GM21619 (cell line): ENCODE results near the gene DPYSL5.

Experiments used
- ATAC-seq: cut with Tn5 transposase; IDR thresholded peaks from one replicate; pipeline ENCODE4 v1.9.1; 2021; ENCODE audit not compliant: unreplicated experiment

DPYSL5 gene

DNA sequence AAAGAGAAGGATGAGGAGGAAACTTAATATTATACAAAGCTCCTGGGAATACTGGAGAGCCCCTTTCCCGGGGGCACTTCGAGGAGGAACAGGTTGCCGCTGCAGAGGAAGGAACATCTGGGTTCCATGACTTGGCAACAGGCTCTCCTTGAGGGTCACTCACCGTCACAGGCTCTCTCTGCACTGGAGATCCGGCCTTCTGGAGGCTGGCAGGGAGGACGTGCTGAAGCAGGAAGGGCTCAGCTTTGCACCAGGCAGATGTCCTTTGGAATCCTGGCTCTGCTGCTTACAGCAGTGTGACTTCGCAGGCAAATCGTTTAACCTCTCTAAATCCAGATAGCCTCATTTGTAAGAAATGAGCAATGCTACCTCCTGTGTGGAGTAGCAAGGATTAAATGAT, 2.9 kb upstream of the DPYSL5 start:
- no peak for ATAC-seq

DNA sequence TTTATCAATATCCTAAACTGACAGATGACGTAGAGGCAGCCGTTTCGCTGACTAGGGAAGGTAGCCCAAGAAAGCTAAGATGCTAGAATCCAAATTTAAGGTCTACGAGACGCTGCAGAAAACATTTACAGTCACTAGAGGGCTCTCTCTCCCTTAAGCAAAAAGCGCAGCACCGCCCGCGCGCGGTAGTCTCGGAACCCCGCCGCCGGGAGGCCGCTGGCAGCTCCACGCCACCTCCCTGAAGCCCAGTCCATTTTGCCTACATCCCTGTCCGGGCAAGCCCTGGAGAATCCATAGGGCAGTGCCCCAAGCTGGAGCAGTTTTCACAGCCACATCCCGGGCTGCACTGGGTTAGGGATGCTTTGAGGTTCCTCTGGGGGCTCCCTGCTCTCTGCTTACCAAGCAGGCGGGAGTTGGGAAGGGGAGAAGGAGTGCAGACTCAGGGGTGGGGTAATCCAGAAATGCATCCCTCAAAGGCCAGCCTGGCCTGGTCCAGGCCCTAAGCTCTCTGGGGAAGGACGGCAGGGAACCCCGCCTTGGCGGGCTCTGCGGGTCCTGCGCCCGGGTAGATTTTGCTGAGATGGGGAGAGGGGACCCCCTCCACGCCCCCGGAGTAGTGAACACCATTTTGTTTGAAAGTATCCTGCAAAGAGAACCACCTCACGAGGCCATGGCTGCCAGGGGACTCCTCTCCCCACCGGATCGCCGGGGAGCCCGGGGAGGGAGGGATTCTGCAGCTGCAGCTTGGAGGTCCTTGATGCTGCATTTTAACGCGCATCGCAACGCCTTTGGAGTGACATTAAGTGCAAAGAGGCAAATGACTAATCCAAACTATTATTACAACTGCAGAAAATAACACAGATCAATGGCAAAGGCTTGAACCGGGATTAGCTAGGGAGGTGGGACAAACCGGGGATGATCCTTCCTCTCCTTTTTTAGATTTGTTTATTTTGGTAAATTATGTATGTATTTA, 1.3 kb upstream of the DPYSL5 start:
- no peak for ATAC-seq

DNA sequence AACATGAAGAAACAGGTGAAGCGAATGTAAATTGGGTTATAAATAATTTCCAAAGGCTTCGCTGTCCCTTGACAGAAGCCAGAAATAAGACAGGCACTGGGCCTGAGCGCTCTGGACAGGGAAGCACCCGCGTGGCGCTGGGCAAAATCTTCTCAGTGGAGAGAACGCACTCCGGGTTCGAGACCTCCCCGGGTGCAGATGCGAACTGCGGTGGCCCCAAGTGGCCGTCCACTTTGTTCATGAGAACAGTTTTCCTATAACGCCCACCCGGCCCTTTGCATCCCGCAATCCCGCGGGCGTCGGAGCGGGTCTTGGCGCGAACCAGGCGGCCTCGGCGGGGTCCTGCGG, 651 bp upstream of the DPYSL5 start:
- no peak for ATAC-seq

DNA sequence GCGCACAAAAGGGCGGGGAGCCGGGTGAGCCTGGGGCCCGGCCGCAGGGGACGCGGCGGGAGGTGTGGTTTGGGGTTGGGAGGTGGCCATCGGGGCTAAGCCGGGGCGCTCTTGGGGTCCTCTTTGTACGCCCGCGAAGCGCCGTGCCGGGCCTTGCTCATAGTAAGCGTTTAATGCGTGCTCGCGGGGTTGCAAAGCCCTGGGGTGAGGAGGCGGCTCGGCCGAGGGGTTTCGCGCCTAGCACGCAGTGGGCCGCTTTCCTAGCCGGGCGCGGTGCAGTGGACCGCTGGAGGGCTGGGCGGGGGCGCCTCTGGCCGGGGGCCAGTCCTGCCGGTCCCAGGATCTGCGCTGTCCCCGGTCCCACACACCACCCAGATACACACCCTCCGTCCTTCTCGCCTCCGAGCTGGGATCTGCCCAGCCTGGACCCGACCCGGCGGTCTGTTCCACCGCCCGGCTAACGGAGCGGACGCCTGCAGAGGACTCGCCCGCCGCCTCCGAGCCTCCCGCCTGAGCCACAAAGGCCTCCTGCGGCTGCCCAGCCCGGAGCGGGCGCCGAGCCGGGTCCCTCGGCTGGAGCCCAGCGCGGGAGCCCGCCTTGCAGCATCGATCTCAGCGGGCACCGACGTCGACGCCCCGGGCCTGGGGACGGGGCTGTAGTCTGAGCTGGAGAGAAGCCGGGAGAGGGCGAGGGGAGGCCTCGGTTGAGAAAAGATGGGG, 564 bp downstream of the DPYSL5 start:
- no peak for ATAC-seq

DNA sequence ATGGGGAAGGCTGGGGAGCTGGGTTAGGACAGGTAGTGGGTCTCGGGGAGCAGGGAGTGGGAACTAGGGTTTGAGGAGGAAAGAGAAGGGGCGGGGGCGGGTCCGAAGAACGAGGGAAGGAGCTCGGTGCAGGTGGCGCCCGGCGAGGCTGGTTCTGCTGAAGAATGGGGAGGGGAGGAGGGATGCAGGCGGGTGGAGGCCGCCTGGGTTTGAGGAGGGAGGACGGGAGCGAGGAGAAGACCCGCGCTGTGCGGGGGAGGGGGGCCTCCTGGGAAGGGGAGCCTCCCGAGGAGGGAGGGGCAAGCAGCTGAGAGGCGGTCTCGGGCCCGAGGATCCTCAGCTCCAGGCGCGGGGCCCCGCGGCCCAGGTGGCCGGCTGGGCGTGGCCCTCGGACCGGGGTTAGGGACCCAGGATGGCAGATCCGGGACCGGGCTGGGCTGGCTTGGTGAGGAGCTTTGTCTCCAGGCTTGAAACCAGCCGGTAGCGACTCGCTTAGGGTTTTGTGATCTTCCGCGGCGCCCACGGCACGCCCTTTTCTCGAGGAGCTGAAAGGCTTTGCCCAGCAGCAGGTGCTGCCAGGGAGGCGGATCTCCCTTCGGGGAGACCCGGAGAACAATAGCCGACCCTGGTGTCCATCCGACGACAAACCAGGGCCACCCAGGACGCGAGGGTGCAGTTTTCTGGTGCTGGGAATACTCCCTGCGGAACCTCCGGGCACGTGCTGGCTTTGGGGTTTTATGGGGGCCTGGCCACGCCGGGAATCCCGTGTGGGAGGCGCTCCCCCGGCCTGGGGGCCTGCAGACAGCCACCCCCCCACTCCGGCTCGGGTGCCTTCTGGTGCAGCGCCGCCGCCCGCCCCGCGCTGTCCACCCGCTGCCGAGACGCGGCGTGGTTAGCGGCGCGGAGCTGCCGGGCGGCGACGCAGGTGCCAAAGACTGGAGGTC, 1.4 kb downstream of the DPYSL5 start:
- no peak for ATAC-seq

DNA sequence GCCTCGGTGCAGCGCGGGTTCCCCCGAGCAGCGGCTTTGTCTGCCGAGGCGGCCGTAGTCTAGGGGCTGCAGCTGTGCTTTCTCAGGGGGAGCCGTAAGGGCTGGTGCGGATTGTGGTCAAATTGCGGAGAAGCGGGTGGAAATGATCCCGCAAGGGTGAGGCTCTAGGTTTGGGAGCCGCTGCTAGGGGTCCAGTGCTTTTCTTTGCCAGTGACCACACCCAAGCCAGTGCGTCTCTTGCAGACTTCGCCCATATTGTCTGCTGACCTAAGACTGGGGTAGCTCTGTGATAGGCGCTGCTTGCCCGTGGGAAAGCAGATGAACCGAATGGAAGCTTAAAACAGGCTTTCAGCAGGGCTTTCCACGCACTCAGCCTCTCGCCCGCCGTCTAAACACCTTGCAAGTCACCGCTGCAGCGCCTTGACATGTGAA, 2.1 kb downstream of the DPYSL5 start:
- no peak for ATAC-seq

DNA sequence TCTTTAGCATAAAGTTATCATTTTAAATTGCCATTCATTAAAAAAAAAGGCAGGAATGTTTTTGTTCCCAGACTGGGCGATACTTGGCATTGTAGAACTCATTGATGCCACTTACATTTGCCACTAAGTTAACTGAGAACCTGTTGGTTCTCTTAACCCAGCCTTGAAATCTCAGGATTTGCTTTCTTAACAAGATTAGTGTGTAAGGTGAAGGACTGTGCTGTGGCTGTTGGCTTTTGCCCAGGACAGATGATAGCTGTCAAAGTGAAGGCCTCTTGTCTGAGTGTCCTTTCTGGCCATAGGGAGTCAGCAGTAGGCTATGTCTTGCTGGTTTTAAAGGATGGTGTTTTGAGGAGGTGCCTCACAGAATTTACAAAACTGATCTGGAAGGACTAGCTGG, 2.6 kb downstream of the DPYSL5 start:
- no peak for ATAC-seq

DNA sequence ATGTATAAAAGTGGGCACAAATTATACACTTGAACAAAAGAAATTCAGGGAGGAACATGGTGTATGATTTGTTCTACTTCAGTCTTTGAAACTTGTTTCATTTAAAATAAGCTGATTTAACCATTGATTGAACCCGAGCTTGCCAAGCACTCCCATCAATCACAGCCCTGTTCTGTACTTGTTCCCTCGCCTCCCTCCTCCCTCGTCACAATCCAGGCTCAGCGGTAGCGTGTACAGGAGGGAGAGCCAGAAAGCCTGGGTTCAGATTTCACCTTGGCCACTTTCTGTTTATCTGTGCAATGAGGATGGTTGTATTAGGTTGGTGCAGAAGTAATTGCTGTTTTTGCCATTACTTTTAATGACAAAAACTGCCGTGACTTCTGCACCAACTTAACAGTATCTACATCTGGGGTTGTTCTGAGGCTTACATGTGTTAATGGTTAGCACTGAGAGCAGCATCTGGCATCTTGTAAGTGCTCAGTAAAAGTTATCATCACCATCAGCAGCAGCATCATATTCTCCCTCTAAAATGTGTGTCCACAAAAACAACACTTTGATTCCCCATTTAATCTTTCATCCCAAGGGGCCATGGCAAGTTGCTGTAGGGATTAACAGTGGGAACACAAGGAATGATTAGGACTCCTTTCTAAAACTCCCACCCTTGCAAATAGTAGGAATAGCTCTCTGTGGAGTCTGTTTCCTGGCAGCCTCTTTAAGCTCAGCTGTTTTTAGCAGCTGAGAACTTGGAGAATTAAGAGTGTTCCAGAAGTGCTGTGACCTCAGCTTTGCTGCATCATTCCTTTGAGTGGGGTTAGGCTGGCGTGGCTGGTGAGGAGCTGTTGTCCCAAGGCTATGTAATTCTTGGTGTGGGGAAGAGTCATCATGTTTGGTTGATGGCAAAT, 4.7 kb downstream of the DPYSL5 start:
- ATAC-seq = no peak

DNA sequence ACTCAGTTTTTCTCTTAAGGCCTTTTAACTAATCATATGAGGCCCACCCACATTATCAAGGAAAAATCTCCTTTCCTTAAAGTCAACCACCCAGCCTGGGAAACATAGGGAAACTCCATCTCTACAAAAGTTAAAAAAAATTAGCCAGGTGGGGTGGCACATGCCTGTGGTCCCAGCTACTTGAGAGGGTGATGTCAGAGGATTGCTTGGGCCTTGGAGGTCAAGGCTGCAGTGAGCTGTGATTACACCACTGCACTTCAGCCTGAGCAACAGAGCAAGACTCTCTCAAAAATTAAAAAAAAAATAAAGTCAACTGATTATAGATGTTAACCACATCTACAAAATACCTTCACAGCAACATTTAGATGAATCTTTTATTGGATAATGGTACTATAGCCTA, 5.8 kb downstream of the DPYSL5 start:
- ATAC-seq = no peak

DNA sequence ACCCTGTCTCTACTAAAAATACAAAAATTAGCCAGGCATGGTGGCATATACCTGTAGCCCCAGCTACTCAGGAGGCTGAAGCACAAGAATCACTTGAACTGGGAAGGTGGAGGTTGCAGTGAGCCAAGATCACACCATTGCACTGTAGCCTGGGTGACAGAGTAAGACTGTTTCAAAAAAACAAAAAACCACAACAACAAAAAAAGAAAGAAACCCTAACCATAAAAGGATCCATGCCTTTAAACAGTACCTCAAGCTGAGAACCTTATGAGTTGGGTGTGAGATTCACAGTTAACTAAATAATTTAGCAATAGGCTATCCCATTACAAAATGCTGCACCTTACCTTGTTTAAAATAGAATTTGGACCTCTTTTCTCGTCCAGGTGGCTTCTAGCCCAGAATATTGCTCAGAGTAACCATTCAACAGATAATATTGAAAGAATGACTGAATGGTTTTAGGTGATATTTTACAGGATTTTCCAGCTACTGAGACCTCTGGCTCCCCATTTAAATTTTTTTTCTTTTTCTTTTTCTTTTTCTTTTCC, 6.4 kb downstream of the DPYSL5 start:
- ATAC-seq = no peak

DNA sequence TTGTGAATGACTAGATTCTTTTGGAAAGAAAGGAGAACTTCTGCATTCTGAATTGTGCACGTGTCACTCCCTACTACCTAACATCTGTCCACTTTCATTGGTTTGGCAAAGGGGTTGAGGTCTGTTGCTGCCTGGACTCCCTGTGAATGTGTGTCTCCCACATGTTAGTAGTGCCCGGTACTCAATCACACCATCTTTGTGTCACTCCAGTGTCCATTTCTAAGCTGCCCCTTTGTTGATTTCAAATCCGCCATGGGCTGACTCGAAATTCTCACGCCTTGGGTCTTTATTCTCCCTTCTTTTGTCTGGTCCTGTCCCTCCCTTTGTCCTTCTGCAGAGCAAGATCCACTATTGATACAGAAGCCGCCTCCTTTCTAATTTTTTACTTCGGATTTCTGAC, 7.5 kb downstream of the DPYSL5 start:
- ATAC-seq = no peak

DNA sequence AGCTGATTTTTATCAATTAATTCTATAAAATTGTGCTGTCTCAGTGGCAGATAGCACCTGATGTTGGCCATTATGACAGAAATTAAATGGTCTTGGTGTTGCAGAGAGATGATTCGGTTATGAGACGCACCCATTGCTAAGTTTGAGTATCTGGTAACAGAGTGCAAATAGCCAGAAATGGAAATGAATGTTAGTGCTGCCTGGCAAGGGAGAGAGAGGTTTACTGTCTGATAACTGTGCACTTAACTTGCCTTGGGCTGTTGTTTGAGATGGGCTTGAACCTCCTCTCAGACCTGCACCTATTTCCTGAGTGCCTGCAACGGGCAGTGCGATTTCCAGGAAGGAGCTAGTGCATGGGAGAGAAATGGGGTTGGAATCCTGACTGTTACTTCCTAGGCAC, 11.7 kb downstream of the DPYSL5 start:
- no peak for ATAC-seq

DNA sequence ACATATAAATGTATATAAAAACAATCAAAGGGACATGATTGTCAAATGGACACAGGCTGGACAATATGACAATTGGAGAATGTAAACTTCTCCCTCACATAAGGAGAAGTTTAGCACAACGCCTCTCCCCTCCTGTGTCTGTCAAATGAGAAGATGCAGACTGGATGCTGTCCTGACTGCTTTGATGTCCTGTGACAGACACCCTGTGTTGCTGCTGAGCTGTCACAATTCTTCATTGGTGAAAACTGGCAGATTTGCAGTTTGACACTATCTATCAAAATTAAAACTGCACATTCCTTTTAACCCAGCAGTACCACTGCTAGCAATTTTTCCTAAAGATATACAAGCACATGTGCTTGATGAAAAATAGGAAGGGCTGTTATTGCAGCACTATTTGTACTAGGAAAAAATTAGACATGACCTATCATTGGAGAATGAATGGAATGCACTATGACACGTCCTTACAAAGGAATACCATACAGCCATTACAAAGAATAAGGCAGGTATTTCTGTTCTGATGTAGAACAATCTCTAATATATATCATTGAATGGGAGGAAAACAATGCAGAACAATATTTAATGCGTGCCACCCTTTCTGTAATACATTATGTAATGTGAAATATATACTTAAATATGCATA, 12.4 kb downstream of the DPYSL5 start:
- no peak for ATAC-seq

DNA sequence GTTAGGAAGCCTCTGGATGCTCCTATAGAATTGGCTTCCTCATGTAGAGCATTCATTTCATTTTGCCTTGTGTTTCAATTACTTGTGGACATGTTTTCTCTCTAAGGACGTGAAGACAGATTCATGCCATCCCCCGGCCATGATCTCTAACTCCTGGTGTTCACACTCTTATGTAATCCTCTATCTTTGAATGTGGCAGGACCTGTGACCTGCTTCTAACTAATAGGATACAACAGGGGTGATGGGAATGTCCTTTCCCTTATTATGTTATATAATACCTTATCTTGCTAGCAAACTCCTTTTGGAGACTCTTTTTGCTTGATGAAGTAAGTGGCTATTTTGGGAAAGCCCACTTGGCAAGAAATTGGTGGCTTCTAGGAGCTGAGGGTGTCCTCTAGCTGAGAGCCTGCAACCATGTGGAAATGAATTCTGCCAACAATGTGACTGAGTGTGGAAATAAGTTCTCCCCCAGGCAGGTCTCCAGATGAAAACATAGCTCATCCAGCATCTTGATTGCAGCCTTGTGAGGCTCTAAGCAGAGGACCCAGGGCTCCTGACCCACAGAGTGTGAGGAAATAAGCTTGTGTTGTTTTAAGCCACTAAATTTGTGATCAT, 13.8 kb downstream of the DPYSL5 start:
- ATAC-seq = no peak

DNA sequence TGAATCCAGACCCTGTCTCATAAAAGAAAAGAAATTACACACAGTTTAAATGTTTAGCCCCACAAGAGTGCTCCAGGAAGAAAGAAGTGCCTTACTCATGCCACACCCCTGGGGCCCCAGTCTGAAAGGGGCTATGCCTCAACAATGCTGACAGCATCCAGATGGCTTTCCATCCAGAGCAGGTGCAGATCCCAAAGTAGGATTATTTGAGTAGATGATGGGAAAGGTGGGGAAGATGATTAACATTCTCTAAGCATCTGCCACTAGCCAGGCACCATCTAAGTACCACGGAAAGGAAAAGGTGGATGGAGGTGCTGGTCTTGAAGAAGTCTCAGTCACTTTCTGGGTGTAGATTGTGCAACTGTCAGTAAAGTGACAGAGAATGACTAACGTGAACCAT, 16.3 kb downstream of the DPYSL5 start:
- ATAC-seq = no peak

DNA sequence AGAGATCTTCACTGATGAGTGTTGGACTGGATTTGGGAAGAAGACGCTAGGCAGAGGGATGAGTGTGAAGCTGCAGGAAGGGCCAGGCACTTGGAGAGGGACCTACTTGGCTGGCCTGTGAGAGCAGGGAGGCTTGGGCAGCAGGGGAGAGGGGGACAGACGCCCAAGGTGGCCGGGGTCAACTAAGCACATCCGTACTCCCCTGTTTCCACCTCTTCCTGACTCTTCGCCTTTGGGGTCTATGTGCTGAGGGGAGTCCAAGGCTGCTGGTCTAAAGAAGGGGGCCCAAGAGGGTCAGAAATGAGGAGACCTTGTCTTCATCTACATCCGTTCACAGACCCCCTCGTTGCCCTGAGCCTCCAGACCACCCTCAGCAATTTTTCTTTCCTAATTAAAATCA, 16.7 kb downstream of the DPYSL5 start:
- no peak for ATAC-seq

DNA sequence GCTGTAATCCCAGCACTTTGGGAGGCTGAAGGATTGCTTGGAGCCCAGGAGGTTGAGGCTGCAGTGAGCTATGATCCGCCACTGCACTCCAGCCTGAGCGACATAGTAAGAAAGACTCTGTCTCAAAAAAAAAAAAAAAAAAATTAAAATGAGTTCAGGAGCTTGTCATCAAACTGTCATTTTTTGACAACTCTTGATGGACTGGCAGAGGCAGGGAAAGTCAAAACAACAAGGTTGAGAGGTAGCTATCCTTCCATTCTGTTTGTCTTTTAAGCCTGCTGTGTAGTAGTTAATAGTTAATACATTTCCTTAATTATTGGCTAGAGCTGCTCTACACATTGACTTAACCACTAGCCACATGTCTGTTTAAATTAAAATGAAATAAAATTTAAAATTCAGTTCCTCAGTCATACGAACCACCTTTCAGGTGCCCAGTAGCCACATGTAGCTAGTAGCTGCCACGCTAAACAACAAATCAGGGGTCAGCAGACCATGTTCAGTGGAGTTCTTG, 22.7 kb downstream of the DPYSL5 start:
- no peak for ATAC-seq

DNA sequence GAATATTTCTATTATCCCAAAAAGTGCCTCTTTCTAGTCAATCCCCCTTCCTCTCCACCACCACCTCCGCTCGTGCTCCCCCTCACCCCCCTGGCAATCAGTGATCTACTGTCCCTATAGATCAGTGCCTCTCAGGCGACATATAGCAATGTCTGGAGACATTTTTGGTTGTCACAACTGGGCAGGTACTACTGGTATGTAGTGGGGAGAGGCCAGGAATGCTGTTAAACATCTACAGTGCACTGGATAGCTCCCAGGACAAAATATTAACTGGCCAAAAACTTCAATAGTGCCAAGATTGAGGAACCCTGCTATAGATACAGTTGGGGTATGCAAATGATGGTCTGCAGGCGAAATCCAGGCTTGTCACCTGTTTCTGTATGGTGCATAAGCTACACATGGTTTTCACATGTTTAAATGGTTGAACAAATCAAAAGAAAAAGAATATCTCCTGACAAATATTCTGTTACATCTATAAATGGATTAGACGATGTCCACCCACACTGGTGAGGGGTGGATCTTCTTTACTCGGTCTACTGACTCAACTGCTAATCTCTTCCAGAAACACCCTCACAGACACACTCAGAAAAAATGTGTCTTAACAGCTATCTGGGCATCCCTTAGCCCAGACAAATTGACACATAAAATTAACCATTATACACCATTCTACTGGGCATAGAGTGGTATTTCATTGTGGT, 25.5 kb downstream of the DPYSL5 start:
- ATAC-seq = no peak
